ENCODE measurements around the gene AP3S2. TPM values are rescaled to one million over a fixed set of nuclear protein-coding genes. Genes with fewer than 3 reads are reported as not detected.
"Not testable (repeated sequence)": the region's sequence is repeated elsewhere in the genome, so short reads cannot be mapped to it uniquely, and the experiment has no call there.

AP3S2 gene
- polyA plus RNA-seq, 3 donors = 29.8 to 44.9 (median 44.1) TPM

DNA sequence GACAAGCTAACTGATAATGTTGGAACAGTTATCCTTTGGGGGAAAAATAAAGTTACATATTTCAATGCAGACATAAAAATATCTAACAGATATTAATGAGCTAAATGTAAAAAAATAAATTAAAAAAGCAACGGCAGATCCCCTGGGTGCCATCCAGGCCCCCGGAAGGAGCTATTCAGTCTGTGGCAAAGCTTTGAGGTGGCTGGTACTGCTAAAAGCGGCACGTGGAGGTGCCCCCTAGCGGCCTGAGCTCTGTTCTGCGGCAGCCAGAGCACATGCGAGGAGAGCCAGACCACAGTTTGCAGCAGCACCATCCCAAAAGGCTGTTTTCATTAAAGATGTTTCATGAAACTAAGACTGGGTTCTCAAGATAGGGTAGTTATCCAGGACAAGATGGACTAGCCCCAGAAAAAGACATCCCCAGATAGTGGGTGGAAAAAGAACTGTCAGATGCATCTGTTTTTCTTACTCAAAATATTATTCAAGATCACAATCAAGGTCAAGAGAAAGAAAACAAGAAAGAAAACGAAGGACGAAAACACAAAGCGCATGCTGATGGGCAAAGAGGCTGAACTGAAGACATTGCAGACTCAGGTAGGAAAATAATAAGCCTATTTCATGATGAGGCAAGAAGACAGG lies 18.7 kb downstream of the AP3S2 start:
- peak; percentile 51 for DNase-seq

DNA sequence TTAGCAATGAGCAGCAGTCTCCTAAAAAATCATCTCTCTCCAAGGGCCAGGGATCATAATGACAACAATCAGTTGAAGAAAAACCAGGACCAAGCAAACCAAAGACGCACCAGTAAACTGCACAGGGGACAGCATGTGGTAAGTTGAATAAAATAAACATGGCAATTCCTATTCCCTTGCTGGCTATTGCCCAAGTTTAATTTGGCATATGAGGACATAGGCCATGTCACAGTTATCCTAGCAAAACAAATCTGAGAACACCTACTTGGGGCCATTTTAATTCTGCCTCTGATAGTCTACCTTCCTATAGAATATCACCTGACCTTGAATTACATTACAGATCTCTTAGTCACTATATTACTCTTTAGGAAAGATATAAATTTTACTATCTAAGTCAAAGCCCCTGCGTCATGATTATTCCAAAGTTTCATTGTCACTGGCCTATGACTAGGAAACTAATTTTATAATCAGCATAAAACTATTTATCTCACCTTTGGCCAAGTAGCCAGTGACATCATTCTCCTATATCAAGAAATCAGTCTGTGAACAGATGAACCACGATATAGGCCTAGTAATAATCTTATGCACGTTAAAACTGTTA lies 23.0 kb downstream of the AP3S2 start:
- no peak for DNase-seq

DNA sequence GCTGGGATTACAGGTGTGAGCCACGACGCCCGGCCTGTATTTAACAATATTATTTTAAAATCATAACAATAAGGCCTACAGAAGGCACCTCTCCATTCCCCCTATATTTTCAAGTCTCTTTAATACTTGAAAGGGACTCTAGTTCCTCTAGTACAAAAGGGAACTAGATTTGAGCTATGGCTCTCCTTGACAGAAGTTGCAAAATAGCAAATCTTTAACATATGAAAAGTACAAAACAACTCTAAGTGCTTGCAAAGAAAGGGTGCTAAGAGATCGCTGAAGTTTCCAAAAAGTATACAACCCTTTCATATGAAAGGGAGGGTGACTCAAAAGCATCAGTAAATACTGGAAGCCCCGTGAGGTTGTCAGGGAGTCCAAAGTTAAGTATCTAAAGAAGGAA lies 23.8 kb downstream of the AP3S2 start:
- DNase-seq = no peak

DNA sequence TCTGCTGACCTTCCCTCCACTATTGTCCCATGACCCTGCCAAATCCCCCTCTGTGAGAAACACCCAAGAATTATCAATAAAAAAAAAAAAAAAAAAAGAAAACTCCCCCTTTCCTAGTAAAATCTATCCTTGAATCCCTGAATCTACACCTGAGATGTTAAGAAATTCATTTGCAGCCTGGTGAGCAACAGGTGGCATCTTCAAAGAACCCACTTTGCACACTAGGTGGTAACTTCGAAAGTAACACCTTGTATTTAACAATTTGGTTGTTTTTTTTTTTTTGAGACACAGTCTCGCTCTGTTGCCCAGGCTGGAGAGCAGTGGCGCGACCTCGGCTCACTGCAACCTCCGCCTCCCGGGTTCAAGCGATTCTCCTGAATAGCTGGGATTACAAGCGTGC lies 24.3 kb downstream of the AP3S2 start:
- not testable (repeated sequence) for DNase-seq

DNA sequence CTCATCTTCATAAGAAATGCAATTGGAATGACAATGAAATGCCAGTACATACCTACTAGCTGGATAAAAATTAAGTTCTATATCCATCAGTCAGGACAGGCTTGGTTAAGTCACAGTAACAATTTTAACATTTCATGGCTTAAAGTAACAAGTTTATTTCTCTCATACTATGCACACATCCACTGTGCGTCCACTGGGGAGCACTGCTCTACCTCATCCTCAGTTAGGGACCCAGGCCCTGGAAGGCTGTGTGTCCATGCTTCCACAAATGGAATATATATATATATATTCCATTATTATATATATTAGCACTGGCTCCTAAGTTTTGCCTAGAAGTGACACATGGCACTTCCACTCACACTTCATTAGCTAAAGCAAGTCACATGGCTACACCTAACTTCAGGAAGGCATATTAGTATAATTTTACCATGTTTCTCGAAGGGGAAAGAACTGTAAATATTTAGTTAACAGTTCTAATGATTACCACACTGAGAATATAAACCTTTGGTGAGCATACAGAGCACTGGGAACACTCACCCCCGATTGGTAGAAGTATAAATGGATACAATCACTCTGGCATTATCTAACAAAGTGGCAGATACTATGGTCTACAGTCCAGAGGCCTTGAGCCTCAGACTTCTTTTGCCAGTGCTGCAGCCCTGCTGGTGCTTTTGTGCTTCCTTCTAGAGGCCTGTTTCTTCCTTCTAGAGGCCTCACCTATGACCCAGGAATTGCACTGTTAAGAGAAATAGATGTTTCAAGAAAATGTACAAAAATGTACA lies 28.6 kb downstream of the AP3S2 start:
- no peak for DNase-seq

DNA sequence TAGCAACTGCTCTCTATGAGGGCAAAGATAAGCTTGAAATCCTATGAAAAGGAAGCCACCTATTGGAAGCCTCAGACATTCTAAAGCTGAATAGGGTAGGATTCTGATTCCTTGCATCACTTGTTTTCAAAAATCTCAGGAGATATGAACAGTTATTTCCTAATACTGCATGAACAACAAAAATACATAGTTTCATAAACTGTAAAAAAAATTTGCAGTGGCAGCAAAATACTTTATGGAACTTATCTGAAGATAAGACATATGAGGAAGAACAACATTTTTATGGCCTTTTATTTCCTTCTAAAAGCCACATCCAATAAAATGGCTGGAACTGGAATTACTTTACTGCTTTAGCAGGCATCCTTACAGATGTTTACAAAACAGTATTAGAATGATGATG lies 29.9 kb downstream of the AP3S2 start:
- DNase-seq = no peak

DNA sequence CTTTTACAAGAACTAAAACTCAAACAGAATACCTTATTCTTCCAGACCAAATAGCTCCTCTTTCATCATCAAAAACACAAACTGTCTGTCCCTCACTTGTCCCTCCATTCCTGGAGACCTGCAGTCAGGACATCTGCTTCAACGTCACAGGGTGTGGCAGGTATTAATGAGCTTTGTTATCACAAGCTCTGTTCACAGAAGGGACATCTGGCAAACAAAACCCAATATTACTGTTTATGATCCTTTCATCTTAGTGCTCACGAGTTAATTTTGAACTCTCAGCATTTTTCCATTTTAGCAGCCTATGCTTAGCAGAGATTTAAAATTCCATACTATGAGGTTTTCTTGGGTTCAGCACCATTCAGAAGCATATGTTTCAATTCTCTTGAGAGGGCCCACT lies 32.9 kb downstream of the AP3S2 start:
- DNase-seq = no peak

DNA sequence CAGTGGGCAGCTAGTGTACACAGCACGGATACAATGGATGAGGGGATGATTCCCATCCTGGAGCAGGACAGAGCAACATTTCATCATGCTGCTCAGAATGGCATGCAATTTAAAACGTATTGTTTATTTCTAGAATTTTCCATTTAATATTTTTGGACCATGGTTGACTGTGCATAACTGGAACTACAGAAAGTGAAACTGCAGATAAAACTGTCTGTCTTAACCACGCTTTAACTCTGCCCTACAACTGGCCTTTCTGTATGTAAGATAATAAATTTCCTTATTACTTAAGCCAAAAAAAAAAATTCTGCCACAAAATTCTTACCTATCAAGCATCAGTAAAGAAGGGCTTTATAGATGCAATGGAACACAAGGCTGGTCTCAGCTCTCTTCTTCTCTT lies 33.4 kb downstream of the AP3S2 start:
- DNase-seq = no peak

DNA sequence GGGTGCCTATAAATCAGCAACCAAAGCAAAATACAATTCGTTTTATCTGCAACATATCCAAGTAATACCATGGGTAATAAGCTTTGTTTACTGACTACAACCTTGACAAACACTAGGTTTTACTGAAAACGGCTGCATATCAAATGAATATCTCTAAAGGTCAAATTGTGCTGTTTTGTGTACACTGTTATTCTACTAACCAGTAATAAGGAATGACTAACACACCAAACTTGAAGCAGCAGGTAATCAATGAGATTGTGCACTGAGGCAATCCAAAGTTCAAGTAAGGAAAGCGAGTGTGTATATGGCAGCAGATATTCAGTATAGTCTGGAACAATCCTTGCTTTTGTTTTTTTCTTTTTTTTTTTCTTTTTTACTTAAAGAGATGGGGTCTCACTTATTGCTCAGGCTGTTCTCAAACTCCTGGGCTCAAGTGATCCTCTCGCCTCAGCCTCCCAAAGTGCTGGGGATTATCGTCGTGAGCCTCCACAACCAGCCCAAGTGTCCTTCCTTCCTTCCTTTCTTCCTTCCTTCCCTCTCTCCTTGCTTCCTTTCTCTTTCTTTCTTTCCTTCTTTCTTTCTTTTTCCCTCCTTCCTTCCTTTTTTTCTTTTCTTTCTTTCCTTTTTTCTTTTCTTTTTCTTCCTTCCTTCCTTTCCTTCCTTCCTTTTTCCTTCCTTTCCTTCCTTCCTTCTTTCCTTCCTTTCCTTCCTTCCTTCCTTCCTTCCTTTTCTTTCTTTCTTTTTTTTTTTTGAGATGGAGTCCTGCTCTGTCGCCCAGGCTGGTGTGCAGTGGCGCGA lies 34.9 kb downstream of the AP3S2 start:
- DNase-seq = no peak

DNA sequence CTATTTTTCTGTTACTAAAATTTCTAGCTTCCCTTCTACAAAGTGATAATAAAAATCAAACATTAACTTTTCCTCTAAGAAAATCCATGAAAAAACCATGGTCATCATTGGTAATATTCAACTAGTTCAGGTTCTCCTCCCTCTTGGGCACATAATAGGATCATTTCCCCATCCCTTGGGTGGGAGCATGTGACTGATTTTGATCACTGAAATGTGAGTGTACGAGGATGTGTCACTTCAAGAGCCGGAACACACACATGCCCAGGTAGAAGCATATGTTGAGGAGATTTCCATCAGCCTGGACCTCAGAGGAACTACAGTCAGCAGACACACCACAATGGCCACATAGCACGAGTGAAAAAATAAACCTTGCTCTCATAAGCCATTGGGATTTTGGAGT lies 36.1 kb downstream of the AP3S2 start:
- no peak for DNase-seq

DNA sequence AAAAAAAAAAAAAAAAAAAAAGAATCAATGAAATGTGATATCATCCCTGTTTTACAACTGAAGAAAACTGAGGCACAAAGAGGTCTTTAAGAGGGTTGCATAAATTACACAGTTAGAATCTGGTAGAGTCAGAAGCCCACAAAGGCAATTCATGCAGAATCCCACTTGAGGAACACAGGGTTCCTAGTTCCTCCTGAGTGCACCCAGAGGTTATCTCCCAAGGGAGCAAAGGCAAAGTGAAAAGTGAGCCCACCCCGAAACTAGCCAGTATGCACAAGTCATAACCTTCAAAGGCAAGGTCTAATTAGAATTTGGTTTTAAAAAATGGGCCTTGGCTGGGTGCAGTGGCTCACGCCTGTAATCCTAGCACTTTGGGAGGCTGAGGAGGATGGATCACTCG lies 37.8 kb downstream of the AP3S2 start:
- no peak for DNase-seq

DNA sequence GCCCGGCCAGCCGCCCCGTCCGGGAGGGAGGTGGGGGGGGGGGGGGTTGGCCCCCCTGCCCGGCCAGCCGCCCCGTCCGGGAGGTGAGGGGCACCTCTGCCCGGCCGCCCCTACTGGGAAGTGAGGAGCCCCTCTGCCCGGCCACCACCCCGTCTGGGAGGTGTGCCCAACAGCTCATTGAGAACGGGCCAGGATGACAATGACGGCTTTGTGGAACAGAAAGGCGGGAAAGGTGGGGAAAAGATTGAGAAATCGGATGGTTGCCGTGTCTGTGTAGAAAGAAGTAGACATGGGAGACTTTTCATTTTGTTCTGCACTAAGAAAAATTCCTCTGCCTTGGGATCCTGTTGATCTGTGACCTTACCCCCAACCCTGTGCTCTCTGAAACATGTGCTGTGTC lies 38.9 kb downstream of the AP3S2 start:
- not testable (repeated sequence) for DNase-seq

DNA sequence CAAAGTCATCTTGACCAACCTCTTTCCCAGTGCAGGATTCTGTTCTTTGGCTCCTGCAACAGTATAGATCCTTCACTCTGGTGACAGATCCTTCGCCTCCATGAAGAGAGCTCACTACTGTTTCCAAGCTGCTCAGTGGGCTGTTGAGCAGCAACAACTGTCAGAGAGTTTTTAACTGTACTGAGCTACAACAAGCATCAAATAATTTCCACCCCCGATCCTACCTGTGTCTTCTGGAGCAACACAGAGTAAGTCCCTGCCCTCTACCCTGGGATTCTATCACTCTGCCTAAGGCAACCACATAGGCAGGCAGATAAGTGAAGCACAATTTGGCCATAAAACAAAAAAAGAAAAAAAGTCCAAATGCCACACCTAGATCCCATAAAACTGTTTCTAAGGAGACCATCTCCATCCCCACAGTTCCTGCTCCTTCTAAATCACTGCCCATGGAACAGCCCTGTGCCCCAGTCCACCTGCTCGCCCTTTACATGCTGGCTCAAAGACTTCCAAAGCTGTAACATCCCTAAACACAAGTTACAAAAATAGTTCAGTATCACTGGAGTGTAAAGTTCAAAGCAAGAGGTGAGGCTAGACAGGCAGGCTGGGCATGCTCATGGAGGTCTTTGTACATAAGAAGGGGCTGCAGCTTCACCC lies 41.3 kb downstream of the AP3S2 start:
- DNase-seq = no peak

DNA sequence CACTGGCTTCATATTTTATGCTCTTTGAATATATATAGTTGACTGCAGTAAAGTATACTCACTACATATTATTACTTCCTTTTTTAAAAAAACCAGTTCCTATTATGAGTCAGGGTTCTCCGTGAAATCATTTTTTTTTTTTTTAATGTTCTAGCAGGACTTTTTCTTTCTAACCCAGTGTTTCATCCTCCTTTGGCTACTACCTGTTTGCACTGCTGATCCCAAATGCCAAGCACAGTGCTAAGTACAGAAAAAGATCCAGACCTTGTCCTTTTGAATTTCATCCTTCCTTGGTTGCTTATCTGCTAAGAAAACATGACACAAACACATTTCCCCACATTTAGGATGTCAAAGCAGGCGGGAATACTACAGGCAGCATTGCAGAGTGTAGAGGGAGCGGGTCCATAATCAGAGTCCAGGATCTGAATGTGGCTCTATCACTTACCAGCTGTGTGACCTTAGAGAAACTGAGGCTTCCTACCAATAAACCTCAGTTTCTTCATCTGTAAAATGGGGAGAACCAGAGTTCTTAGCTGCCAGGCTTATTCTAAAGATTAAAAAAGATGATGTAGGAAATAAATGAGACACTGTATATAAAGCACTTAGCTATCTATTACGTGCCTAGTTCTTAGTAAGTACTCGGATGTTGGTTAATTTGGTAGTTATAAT lies 42.0 kb downstream of the AP3S2 start:
- no peak for DNase-seq

DNA sequence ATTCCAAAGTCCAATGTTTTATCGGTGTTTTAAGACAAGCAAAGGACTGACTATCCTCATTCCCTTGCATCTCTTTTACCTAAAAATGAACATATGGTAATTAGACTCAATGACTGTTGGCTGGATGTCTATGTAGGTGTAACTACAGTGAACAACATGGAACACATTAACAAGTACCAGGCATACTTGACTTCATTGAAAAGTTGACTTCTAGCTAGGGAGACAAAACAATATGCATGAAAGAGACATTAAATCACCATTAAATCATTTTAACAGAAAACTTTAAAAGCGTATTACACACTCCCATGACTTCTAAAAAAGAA lies 44.9 kb downstream of the AP3S2 start:
- DNase-seq = no peak

DNA sequence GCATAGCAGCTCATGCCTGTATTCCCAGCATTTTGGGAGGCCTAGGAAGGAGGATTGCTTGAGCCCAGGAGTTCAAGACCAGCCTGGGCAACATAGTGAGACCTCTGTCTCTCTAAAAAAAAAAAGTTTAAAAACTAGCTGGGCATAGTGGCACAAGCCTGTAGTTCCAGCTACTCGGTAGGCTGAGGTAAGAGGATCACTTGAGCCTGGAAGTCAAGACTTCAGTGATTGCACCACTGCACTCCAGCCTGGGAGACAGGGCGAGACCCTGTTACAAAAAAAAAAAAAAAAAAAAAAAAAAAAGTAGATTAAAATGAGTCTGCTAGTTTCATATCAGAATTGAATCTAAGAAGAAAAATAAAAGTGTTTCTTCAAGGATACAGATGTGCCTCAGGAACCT lies 46.7 kb downstream of the AP3S2 start:
- no peak for DNase-seq

DNA sequence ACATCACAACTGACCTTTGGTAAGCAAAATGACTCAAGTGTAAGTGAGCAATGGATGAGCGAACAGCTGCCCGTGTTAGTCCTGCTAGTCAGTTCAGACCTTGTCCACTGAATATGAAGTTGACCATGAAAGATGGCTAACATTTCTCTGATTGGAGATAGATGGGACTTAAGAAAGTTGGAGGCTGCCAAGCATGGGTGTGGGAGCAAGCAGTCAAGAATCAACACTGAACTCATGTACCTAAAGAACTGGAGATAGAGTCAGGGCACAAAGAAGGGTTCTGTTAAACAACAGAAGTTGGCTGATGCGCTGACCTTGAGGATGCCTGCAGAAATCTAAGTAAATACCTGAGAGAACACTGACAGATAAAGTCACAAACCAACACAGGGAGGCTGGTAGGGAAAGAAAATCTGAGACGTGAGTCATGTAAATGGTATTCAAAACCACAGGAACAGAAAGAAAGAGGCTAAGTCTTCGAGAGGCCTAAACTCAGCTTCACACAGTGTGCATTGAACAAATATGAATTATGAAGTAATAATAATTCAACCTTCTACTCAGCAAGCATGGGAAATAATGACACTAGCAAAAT lies 48.4 kb downstream of the AP3S2 start:
- no peak for DNase-seq

DNA sequence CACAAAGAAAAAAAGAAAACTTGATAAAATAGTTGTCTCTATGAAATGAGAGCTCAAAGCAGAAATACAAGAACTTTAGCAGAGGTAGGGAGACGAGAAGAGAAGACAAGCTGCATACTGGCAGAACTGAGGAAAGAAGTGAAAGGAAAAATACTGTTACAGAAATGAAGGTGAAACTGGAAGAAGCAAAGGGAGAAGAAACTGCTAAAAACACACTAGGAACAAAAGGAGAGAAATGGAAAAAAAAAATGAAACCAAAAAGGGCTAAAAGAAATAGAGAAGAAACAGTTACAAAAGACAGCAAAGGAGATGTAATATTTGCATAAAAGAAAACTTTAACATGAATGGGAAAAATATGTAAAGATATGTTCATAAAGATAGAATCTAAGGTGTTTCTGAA lies 51.8 kb downstream of the AP3S2 start:
- no peak for DNase-seq

DNA sequence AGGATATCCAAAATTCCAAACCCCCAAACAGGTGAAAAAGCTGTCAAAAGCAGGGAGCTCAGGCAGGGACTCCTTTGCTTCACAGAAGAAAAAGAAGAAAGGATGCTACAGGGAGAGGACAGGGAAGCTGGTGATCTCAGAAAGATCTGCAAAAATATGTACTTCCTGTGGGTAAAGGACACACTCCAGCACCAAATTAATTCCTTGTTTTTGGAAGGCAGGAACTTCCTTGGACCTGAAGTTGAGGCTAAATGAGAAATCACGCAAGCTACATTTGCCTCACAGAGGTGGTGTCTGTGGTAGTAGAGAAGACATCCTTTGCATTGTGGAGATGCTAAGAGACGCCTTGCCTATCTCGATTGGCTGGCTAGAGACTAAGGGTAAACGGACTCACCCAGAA lies 52.5 kb downstream of the AP3S2 start:
- DNase-seq = no peak

DNA sequence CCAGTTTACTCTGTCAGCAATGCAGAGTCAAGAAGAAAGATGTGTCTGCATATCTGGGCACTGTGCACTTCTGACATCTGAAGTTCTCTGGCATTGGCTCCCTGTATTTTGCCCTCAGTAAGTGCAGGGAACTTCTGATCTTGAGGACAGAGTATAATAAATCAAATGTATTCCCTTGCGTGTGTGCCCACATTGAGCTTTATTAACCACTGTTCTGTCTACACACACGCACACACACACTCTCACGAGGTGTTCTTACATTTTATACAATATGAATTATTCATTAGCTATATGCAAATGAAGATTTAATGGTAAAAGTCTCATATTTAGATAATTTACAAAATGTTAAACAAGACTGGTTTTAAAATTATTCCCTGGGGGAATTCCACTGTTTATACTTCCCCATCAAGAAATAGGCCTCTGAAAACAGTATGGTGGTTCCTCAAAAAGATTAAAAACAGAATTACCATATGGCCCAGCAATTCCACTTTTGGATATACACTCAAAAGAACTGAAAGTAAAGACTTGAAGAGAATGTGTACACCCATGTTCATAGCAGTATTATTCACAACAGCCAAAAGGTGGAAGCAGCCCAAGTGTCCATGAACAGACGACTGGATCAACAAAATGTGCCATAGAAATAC lies 54.5 kb downstream of the AP3S2 start:
- DNase-seq = no peak

DNA sequence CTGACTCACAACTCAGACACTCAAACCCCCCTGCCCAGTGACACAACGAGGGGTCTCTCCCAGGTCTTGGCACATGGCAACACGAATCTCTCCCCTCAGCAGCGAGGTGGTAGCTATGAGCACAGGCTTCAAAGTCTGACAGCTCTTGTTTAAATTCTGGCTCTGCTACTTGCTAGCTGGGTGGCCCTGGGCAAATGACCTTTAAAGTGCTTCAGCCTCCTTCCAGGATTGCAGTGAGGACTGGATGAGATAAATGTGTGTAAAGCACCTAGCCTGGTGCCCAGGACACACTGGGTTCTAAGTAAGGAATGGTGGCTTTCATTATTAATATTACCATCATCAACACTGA lies 56.0 kb downstream of the AP3S2 start:
- no peak for DNase-seq

Data from renal pelvis (tissue), 4 donors.